ENCODE data around the gene DTNBP1. TPM values are rescaled to one million over a fixed set of nuclear protein-coding genes. Genes with fewer than 3 reads are reported as not detected.
"Not testable (repeated sequence)": the region's sequence is repeated elsewhere in the genome, so short reads cannot be mapped to it uniquely, and the experiment has no call there.

The DTNBP1 gene
- polyA plus RNA-seq, 2 of the 4 experiments (the other 2 are of a cell fraction), result 8.4 to 8.7 TPM

GRCh38 chr6:15654250-15654649 lies 8.6 kb downstream of the DTNBP1 start:
- ATAC-seq, result no peak
- TF ChIP-seq SMC3 (IDR thresholded peaks at IDR 0.05) (no peak), HOXB13 (CRISPR knock-in tag; IDR thresholded peaks at IDR 0.05; ENCODE audit: low read depth) (no peak)
- no peak for FAIRE-seq
- ChIA-PET CTCF (no interaction called here), POLR2A (no interaction called here)
- DNase-seq (ENCODE audit: low read depth in 1 of 2, low spot score in 1 of 2), result no peak
- Histone ChIP-seq H3K4me1 (no peaks in the 10 kb centered on the region), H3K4me2 (no peak overlapping the region), H3K4me3 (no peak overlapping the region), H3K9me3 (no peaks in the 10 kb centered on the region), H3K27ac (no peak overlapping the region)
- 99% methylated on average over 4 of the region's 4 CpGs for WGBS (ENCODE audit: missing lambda C conversion rate)

DNA sequence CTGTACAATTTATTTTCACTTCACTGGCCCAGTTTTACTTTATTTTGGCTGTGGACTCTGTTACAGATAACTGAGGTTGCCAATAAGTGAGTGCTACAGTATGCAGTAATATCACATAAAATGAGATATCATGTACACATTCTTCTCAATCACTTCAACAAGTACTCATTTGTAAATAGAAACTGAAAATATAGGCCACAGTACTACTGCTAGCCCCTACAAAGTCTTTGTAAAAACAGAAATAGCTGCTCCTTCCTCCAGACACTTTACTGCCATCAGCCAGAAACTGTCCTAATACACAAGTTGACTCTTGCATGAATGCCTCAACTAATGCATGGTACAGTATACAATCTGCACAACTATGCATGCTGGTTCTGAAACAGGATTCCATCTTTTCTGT lies 9.2 kb downstream of the DTNBP1 start:
- no peak for TF ChIP-seq ZC3H11A (IDR thresholded peaks at IDR 0.05)
- TF ChIP-seq NPAS2 (CRISPR knock-in tag; IDR thresholded peaks at IDR 0.05; ENCODE audit: borderline replicate concordance), result no peak
- no peak for TF ChIP-seq ZFP36 (IDR thresholded peaks at IDR 0.05; ENCODE audit: borderline replicate concordance, partially characterized antibody)
- no peak for TF ChIP-seq TFCP2L1 (CRISPR knock-in tag; IDR thresholded peaks at IDR 0.05)
- TF ChIP-seq ESRRA (IDR thresholded peaks at IDR 0.05; ENCODE audit: borderline replicate concordance, low read length), result no peak
- TF ChIP-seq BHLHE40 (IDR thresholded peaks at IDR 0.05; ENCODE audit: low read depth, low read length), result no peak
- no peak for TF ChIP-seq GATA3 (IDR thresholded peaks at IDR 0.05; ENCODE audit: borderline replicate concordance)
- no peak for TF ChIP-seq TP53 (CRISPR knock-in tag; IDR thresholded peaks at IDR 0.05)
- no peak for TF ChIP-seq HEYL (CRISPR knock-in tag; IDR thresholded peaks at IDR 0.05)
- no peak for TF ChIP-seq PHF8 (IDR thresholded peaks at IDR 0.05; ENCODE audit: borderline replicate concordance, low read depth)
- no peak for TF ChIP-seq SREBF2 (IDR thresholded peaks at IDR 0.05)
- TF ChIP-seq MYC (IDR thresholded peaks at IDR 0.05; ENCODE audit: borderline replicate concordance, low read length), result no peak
- no peak for TF ChIP-seq HES2 (IDR thresholded peaks at IDR 0.05)
- TF ChIP-seq RNF2 (IDR thresholded peaks at IDR 0.05; ENCODE audit: borderline replicate concordance, low read depth), result no peak
- no peak for TF ChIP-seq HMGXB4 (CRISPR knock-in tag; IDR thresholded peaks at IDR 0.05; ENCODE audit: borderline replicate concordance)
- TF ChIP-seq, protein P1, sequence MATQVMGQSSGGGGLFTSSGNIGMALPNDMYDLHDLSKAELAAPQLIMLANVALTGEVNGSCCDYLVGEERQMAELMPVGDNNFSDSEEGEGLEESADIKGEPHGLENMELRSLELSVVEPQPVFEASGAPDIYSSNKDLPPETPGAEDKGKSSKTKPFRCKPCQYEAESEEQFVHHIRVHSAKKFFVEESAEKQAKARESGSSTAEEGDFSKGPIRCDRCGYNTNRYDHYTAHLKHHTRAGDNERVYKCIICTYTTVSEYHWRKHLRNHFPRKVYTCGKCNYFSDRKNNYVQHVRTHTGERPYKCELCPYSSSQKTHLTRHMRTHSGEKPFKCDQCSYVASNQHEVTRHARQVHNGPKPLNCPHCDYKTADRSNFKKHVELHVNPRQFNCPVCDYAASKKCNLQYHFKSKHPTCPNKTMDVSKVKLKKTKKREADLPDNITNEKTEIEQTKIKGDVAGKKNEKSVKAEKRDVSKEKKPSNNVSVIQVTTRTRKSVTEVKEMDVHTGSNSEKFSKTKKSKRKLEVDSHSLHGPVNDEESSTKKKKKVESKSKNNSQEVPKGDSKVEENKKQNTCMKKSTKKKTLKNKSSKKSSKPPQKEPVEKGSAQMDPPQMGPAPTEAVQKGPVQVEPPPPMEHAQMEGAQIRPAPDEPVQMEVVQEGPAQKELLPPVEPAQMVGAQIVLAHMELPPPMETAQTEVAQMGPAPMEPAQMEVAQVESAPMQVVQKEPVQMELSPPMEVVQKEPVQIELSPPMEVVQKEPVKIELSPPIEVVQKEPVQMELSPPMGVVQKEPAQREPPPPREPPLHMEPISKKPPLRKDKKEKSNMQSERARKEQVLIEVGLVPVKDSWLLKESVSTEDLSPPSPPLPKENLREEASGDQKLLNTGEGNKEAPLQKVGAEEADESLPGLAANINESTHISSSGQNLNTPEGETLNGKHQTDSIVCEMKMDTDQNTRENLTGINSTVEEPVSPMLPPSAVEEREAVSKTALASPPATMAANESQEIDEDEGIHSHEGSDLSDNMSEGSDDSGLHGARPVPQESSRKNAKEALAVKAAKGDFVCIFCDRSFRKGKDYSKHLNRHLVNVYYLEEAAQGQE (IDR thresholded peaks at IDR 0.05), result no peak
- TF ChIP-seq CEBPB (IDR thresholded peaks at IDR 0.05), result no peak
- ChIA-PET CTCF (no interaction called here), POLR2A (no interaction called here)
- H3K4me2 ChIP-seq, result no peak overlapping the region
- H3K4me3 ChIP-seq, result no peak overlapping the region
- H3K27ac ChIP-seq, result no peak overlapping the region
- FAIRE-seq (no peak), ATAC-seq (no peak), DNase-seq (ENCODE audit: low read depth in 1 of 2, low spot score in 1 of 2) (no peak)
- no peaks in the 10 kb centered on the region for H3K9me3 ChIP-seq
- H3K4me1 ChIP-seq, result no peaks in the 10 kb centered on the region

- WGBS (ENCODE audit: missing lambda C conversion rate), result 96% methylated on average over 7 of the region's 7 CpGs
- H3K27ac ChIP-seq; H3K4me2 ChIP-seq; POLR2A ChIA-PET; FAIRE-seq; H3K4me1 ChIP-seq; ATAC-seq; H3K9me3 ChIP-seq; CTCF ChIA-PET; DNase-seq (ENCODE audit: low read depth in 1 of 2, low spot score in 1 of 2); H3K4me3 ChIP-seq: not testable (repeated sequence)
These were observed 12.7 kb downstream of the DTNBP1 start for GRCh38 chr6:15650004-15650559.
